ENCODE measurements around the gene BCKDHA.
"Not testable (repeated sequence)": the region's sequence is repeated elsewhere in the genome, so short reads cannot be mapped to it uniquely, and the experiment has no call there.

GRCh38 chr19:41371119-41371518, 26.5 kb upstream of the BCKDHA start:
- TF ChIP-seq POLR2A, POLR2AphosphoS5, EP300 (IDR thresholded peaks at IDR 0.05): not testable (repeated sequence)
- TF ChIP-seq, protein P1, sequence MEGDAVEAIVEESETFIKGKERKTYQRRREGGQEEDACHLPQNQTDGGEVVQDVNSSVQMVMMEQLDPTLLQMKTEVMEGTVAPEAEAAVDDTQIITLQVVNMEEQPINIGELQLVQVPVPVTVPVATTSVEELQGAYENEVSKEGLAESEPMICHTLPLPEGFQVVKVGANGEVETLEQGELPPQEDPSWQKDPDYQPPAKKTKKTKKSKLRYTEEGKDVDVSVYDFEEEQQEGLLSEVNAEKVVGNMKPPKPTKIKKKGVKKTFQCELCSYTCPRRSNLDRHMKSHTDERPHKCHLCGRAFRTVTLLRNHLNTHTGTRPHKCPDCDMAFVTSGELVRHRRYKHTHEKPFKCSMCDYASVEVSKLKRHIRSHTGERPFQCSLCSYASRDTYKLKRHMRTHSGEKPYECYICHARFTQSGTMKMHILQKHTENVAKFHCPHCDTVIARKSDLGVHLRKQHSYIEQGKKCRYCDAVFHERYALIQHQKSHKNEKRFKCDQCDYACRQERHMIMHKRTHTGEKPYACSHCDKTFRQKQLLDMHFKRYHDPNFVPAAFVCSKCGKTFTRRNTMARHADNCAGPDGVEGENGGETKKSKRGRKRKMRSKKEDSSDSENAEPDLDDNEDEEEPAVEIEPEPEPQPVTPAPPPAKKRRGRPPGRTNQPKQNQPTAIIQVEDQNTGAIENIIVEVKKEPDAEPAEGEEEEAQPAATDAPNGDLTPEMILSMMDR (IDR thresholded peaks at IDR 0.05): not testable (repeated sequence)
